ENCODE results near the gene PTRH2.

DNA sequence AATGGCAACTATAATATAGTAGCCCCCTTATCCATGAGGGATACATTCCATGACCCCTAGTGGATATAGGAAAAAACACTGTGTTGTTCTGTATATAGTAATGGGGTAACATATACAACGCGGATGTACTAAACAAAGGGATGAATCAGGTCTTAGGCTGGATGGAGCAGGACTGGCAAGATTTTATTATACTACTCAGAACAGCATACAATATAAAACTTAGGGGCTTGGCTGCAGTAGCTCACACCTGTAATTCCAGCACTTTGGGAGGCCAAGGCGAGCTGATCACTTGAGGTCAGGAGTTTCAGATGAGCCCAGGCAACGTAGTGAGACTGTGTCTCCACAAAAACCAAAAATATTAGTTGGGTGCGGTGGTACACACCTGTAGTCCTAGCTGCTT lies 27.0 kb upstream of the PTRH2 start:
- TF ChIP-seq, protein P1, sequence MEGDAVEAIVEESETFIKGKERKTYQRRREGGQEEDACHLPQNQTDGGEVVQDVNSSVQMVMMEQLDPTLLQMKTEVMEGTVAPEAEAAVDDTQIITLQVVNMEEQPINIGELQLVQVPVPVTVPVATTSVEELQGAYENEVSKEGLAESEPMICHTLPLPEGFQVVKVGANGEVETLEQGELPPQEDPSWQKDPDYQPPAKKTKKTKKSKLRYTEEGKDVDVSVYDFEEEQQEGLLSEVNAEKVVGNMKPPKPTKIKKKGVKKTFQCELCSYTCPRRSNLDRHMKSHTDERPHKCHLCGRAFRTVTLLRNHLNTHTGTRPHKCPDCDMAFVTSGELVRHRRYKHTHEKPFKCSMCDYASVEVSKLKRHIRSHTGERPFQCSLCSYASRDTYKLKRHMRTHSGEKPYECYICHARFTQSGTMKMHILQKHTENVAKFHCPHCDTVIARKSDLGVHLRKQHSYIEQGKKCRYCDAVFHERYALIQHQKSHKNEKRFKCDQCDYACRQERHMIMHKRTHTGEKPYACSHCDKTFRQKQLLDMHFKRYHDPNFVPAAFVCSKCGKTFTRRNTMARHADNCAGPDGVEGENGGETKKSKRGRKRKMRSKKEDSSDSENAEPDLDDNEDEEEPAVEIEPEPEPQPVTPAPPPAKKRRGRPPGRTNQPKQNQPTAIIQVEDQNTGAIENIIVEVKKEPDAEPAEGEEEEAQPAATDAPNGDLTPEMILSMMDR (IDR thresholded peaks at IDR 0.05; ENCODE audit: borderline replicate concordance, extremely low read depth, low read length, poor library complexity, severe bottlenecking) = no peak
- TF ChIP-seq EZH2 (IDR thresholded peaks at IDR 0.05; ENCODE audit: borderline replicate concordance, low read depth, low read length, severe bottlenecking) = no peak

All from DND-41 (cell line).